Spinal cord (tissue), 10 donors: ENCODE measurements around the gene KRT6A. TPM values are rescaled to one million over a fixed set of nuclear protein-coding genes. Genes with fewer than 3 reads are reported as not detected.

ENCODE experiments used
- DNase-seq, 6 donors: peaks; one replicate each; pipeline versions ENCODE4 v3.0.0 to v3.0.0-alpha.2; 2013 to 2015; ENCODE audit warnings: low spot score in 6 of 6, low read depth in 4 of 6
- H3K27ac ChIP-seq: one replicate; pipeline ENCODE4 v1.5.1; 2013; ENCODE audit warnings: low read depth, low read length, control low read depth
- H3K27me3 ChIP-seq: one replicate; pipeline ENCODE4 v1.6.1; 2013; ENCODE audit warnings: low read length; ENCODE audit not compliant: control insufficient read depth, insufficient read depth
- H3K36me3 ChIP-seq: one replicate; pipeline ENCODE4 v1.6.1; 2013; ENCODE audit warnings: low read length; ENCODE audit not compliant: control insufficient read depth, insufficient read depth
- H3K4me1 ChIP-seq: one replicate; pipeline ENCODE4 v1.6.1; 2013; ENCODE audit warnings: low read length; ENCODE audit not compliant: control insufficient read depth, insufficient read depth
- H3K4me3 ChIP-seq: one replicate; pipeline ENCODE4 v1.5.1; 2013; ENCODE audit warnings: low read depth, low read length, control low read depth
- H3K9me3 ChIP-seq: one replicate; pipeline ENCODE4 v1.6.1; 2013; ENCODE audit warnings: low read length; ENCODE audit not compliant: control insufficient read depth, insufficient read depth
- WGBS: methylation state at CpG from one replicate; pipeline ENCODE4 v1.1.5; 2013; ENCODE audit warnings: missing lambda C conversion rate; ENCODE audit not compliant: insufficient coverage; 5-methylcytosine and 5-hydroxymethylcytosine counted together
- polyA plus RNA-seq, 2 donors: library from polyadenylated mRNA; unstranded; fragments of 120-200 nt; gene quantifications; one replicate each; pipeline ENCODE4 v1.2.1, GENCODE V29; 2013; ENCODE audit not compliant: insufficient read length in 2 of 2
- total RNA-seq, 2 donors: library from RNA; depleted of rRNA in 1 of 2; stranded (reverse); fragments of 120-200 nt in 1 of 2; fragments of >200 nt in 1 of 2; gene quantifications; one replicate each; pipeline versions ENCODE4 v1.2.3 to v1.2.4, GENCODE V29; 2013 to 2014
- donor health status: healthy.

Gene KRT6A
- total and polyA plus RNA-seq, 4 donors = not detected

- no peaks in the 10 kb centered on the region for H3K9me3 ChIP-seq
- H3K36me3 ChIP-seq = no peaks in the 10 kb centered on the region
- no peak overlapping the region for H3K4me3 ChIP-seq
- peaks cover 22% of the 10 kb centered on the region for H3K4me1 ChIP-seq
- no peaks in the 10 kb centered on the region for H3K27me3 ChIP-seq
- no peak overlapping the region for H3K27ac ChIP-seq
- 89% methylated on average over 8 of the region's 8 CpGs for WGBS
- no peak for DNase-seq
Measured at GRCh38 chr12:52526511-52526951, 33.5 kb upstream of the KRT6A start.

- Histone ChIP-seq H3K4me3 (no peak overlapping the region), H3K27ac (no peak overlapping the region), H3K27me3 (no peaks in the 10 kb centered on the region), H3K36me3 (no peaks in the 10 kb centered on the region), H3K4me1 (peaks cover 22% of the 10 kb centered on the region), H3K9me3 (no peaks in the 10 kb centered on the region)
- 92% methylated on average over 12 of the region's 13 CpGs for WGBS
- no peak for DNase-seq
Measured at GRCh38 chr12:52525661-52526499, 32.8 kb upstream of the KRT6A start.

GRCh38 chr12:52524898-52525591, 32.0 kb upstream of the KRT6A start:
- no peak overlapping the region for H3K27ac ChIP-seq
- H3K9me3 ChIP-seq = no peaks in the 10 kb centered on the region
- H3K4me3 ChIP-seq = no peak overlapping the region
- H3K36me3 ChIP-seq = no peaks in the 10 kb centered on the region
- H3K4me1 ChIP-seq = peaks cover 22% of the 10 kb centered on the region
- 76% methylated on average over 3 of the region's 5 CpGs for WGBS
- DNase-seq = no peak
- no peaks in the 10 kb centered on the region for H3K27me3 ChIP-seq

- Histone ChIP-seq H3K4me3 (no peak overlapping the region), H3K27ac (no peak overlapping the region), H3K36me3 (no peaks in the 10 kb centered on the region), H3K4me1 (peaks cover 22% of the 10 kb centered on the region), H3K9me3 (no peaks in the 10 kb centered on the region), H3K27me3 (no peaks in the 10 kb centered on the region)
- 62% methylated on average over 5 of the region's 6 CpGs for WGBS
- no peak for DNase-seq
Measured at GRCh38 chr12:52524241-52524897, 31.3 kb upstream of the KRT6A start.

GRCh38 chr12:52523824-52524223, 30.8 kb upstream of the KRT6A start:
- Histone ChIP-seq H3K36me3 (no peaks in the 10 kb centered on the region), H3K4me3 (no peak overlapping the region), H3K27me3 (no peaks in the 10 kb centered on the region), H3K4me1 (peaks cover 23% of the 10 kb centered on the region), H3K9me3 (no peaks in the 10 kb centered on the region), H3K27ac (no peak overlapping the region)
- no peak for DNase-seq
- WGBS = 86% methylated on average over 3 of the region's 4 CpGs

GRCh38 chr12:52522346-52523011, 29.4 kb upstream of the KRT6A start:
- H3K4me1 ChIP-seq = peaks cover 17% of the 10 kb centered on the region
- H3K36me3 ChIP-seq = no peaks in the 10 kb centered on the region
- H3K9me3 ChIP-seq = no peaks in the 10 kb centered on the region
- WGBS = 59% methylated on average over 7 of the region's 10 CpGs
- H3K27ac ChIP-seq = no peak overlapping the region
- H3K4me3 ChIP-seq = no peak overlapping the region
- peak in 1 of 6 donors; percentile 46 for DNase-seq
- H3K27me3 ChIP-seq = no peaks in the 10 kb centered on the region

GRCh38 chr12:52521568-52522266, 28.7 kb upstream of the KRT6A start:
- Histone ChIP-seq H3K4me1 (peaks cover 17% of the 10 kb centered on the region), H3K27me3 (no peaks in the 10 kb centered on the region), H3K9me3 (no peaks in the 10 kb centered on the region), H3K4me3 (no peak overlapping the region), H3K27ac (no peak overlapping the region), H3K36me3 (no peaks in the 10 kb centered on the region)
- WGBS = 83% methylated on average over 9 of the region's 10 CpGs
- no peak for DNase-seq

- Histone ChIP-seq H3K9me3 (no peaks in the 10 kb centered on the region), H3K27me3 (no peaks in the 10 kb centered on the region), H3K4me3 (no peak overlapping the region), H3K27ac (no peak overlapping the region), H3K4me1 (peaks cover 17% of the 10 kb centered on the region), H3K36me3 (no peaks in the 10 kb centered on the region)
- WGBS = 74% methylated on average over 7 of the region's 10 CpGs
- no peak for DNase-seq
Measured at GRCh38 chr12:52521175-52521567, 28.1 kb upstream of the KRT6A start.
